Brain microvascular endothelial cell (primary cell): ENCODE data around the gene PLG.

Source experiments
- DNase-seq: peaks from one replicate; pipeline ENCODE4 v3.0.0-alpha.2; 2020
- H3K27ac ChIP-seq: fragments of 250-450 bp; sonication (Bioruptor Pico); 2 replicates; pipeline ENCODE4 v1.5.1; 2020; ENCODE audit warnings: mild to moderate bottlenecking, moderate library complexity
- H3K27me3 ChIP-seq: fragments of 250-450 bp; sonication (Bioruptor Pico); replicated peaks from 2 replicates; pipeline ENCODE4 v1.5.1; 2020; ENCODE audit warnings: mild to moderate bottlenecking
- H3K36me3 ChIP-seq: fragments of 250-450 bp; sonication (Bioruptor Pico); replicated peaks from 2 replicates; pipeline ENCODE4 v1.5.1; 2020; ENCODE audit warnings: mild to moderate bottlenecking
- H3K4me3 ChIP-seq: 2 replicates; pipeline ENCODE4 v1.5.1; 2011; ENCODE audit warnings: low read depth, mild to moderate bottlenecking, control low read depth, low read length, moderate library complexity
- in situ Hi-C: cut with HindIII; loops from 2 replicates; pipeline ENCODE4 v1.10.0; 2017; ENCODE audit warnings: low sequenced_read_pairs, low pct_ligation_motif_present
- TF ChIP-seq, protein P1 (sequence below): IDR thresholded peaks from 2 replicates; pipeline ENCODE4 v1.5.1; 2011; ENCODE audit warnings: low read depth, mild to moderate bottlenecking, moderate library complexity, low read length, control low read depth, inconsistent platforms; ENCODE audit errors: missing control alignments

PLG gene

DNA sequence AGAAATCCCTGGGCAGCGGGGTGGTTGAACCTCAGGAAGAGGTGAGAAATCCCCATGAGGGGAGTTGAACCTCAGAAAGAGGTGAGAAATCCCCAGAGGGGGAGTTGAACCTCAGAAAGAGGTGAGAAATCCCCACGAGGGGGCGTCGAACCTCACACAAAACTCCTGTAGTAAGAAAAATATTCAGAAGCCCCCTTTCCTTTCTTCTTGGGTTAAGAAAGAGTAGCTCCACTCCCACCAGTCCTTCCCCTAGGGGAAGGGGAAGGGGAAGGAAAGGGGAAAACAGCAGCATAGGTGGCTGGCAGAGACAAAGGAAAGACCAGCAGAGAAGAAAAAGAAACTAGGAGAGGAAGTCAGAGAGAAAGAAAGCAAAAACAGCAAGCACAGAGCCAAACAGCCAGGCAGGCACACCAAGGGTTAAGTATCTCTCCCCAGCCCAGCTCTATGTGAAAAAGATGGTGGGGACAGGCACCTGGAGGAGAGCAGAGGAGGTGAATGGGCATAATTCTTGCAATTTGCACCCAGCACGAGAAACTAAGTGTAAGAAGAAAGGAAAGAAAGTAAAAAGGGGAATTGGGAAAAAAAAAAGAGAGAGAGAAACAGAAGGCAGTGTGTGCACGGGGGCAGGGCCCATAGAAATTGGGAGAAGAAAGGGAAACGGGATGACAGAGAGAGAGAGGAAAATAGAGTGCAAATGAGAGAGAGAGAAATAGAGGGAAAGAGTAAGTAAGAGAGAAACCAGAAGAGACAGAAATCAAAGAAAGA is 88.2 kb downstream of the PLG start:
- H3K4me3 ChIP-seq = no peak overlapping the region
- in situ Hi-C loops = no loop called here
- TF ChIP-seq, protein P1, sequence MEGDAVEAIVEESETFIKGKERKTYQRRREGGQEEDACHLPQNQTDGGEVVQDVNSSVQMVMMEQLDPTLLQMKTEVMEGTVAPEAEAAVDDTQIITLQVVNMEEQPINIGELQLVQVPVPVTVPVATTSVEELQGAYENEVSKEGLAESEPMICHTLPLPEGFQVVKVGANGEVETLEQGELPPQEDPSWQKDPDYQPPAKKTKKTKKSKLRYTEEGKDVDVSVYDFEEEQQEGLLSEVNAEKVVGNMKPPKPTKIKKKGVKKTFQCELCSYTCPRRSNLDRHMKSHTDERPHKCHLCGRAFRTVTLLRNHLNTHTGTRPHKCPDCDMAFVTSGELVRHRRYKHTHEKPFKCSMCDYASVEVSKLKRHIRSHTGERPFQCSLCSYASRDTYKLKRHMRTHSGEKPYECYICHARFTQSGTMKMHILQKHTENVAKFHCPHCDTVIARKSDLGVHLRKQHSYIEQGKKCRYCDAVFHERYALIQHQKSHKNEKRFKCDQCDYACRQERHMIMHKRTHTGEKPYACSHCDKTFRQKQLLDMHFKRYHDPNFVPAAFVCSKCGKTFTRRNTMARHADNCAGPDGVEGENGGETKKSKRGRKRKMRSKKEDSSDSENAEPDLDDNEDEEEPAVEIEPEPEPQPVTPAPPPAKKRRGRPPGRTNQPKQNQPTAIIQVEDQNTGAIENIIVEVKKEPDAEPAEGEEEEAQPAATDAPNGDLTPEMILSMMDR = no peak

DNA sequence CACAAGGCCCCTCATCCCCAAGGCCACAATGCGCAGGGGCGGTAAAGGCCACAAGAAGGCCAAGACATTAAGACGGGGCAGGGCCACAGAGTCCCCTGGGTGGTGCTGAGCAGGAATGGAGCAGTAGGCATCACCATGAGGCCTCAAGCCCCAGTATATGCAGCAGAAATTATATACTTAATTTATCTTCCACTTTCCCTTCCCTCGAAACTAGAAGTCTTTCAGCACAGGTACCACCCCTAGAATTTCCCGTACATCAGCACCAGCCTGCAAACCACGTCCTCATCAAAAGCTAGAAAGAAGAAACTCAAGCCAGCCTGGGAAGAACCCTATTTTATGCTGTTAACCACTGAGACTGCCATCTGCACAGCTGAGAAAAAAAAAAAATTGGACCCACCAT is 89.4 kb downstream of the PLG start:
- in situ Hi-C loops = no loop called here
- Histone ChIP-seq H3K27ac (no peak overlapping the region), H3K36me3 (no peaks in the 10 kb centered on the region), H3K27me3 (no peaks in the 10 kb centered on the region), H3K4me3 (no peak overlapping the region)
- TF ChIP-seq, protein P1 = no peak
- DNase-seq = no peak

More for the DNA sequence above, 88.2 kb downstream of the PLG start:
- Histone ChIP-seq H3K27ac (no peak overlapping the region), H3K27me3 (no peaks in the 10 kb centered on the region), H3K36me3 (no peaks in the 10 kb centered on the region)
- DNase-seq = no peak

DNA sequence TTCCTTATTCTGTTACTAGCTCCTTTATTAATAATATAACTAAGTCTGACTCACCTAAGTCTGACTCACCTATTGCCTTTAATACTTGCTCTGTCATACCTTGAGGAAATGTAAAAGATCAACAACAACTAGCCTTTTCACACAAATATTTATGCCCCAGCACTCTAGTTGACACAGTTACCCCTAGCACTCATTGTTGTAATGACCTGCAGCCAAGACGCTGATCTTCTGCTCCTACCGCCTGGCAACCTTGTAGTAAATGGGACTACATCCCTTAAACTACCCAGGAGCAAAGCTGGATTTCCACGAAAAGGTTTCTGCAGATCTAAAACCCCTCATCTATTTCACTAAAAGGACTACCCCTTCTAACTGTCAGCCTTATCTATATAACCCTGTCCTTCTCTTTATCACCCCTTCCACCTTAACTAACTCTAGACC is 90.0 kb downstream of the PLG start:
- TF ChIP-seq, protein P1 = no peak
- Histone ChIP-seq H3K27me3 (no peaks in the 10 kb centered on the region), H3K36me3 (no peaks in the 10 kb centered on the region), H3K4me3 (no peak overlapping the region), H3K27ac (no peak overlapping the region)
- in situ Hi-C loops = no loop called here
- no peak for DNase-seq

DNA sequence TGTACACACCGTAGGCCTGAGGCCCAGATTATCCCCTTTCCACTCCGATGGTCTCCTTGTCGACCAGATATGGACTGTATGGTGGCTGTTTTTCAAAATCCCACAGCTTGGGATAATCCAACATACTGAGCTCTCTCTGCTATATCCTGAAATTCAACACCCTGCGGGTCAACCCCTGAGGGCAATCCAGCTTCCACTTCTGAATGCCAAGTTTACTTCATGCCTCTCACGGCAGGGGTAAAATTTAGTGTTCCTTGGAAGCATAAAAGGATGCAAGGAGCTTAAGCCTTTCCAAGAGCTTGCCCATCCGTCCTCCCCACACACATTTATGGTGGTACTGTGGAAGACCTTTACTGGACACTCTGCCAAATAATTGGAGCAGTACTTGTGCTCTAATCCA is 90.7 kb downstream of the PLG start:
- Histone ChIP-seq H3K27me3 (no peaks in the 10 kb centered on the region), H3K27ac (no peak overlapping the region), H3K36me3 (no peaks in the 10 kb centered on the region), H3K4me3 (no peak overlapping the region)
- no peak for DNase-seq
- in situ Hi-C loops = no loop called here
- TF ChIP-seq, protein P1 = no peak

DNA sequence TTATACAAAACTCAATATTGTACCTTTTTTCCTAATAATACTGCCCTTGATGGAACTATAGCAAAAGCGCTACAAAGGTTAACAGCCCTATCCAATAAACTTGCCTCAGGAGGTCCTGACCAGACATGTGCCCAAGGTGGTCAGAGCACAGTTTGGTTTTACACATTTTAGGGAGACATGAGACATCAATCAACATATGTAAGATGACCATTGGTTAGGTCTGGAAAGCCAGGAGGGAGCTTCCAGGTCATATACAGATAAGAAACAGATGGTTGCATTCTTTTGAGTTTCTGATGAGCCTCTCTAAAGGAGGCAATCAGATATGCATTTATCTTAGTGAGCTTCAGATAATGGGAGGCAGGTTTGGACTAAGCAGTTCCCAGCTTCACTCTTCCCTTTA is 91.6 kb downstream of the PLG start:
- Histone ChIP-seq H3K27ac (no peak overlapping the region), H3K27me3 (no peaks in the 10 kb centered on the region), H3K36me3 (no peaks in the 10 kb centered on the region), H3K4me3 (no peak overlapping the region)
- in situ Hi-C loops = no loop called here
- TF ChIP-seq, protein P1 = no peak
- no peak for DNase-seq

DNA sequence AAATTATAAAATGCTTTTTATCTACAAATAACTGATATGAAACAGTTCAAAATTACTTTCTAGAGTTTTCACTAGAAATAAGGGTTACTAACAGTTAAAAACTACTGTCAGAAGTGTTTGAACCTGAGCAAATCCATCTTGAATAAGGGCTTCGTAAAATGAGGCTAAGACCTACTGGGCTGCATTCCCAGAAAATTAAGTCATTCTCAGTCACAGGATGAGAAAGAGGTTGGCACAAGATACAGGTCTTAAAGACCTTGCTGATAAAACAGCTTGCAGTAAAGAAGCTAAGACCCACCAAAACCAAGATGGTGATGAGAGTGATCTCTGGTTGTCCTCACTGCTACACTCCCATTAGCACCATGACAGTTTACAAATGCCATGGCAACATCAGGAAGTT is 93.7 kb downstream of the PLG start:
- H3K27me3 ChIP-seq = no peaks in the 10 kb centered on the region
- no peak overlapping the region for H3K27ac ChIP-seq
- no peaks in the 10 kb centered on the region for H3K36me3 ChIP-seq
- DNase-seq = no peak
- in situ Hi-C loops = no loop called here
- no peak overlapping the region for H3K4me3 ChIP-seq
- TF ChIP-seq, protein P1 = no peak
